ENCODE results near the gene DCTN4.

DNA sequence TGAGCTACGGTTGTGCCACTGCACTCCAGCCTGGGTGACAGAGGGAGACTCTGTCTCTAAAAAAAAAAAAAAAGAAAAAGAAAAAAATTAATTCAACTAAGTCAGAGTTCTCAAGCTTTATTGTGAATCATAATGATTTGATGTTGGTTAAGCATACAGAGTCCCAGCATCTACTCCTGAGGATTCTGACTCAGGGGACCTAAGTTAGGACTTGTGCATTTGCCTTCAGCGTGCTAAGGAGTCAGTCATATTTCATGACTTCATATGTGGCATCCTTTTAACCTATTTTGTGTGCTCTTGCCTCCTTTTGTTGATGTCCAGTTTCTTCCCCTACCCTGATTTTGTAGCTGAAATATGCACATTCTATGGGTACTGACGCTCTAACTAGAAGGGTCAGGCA is 94.9 kb downstream of the DCTN4 start:
- TF ChIP-seq CTCF (IDR thresholded peaks at IDR 0.05; ENCODE audit: borderline replicate concordance, extremely low read depth, low read length, poor library complexity, severe bottlenecking) (no peak), EZH2 (IDR thresholded peaks at IDR 0.05; ENCODE audit: borderline replicate concordance, low read depth, low read length, severe bottlenecking) (no peak)

Measured in DND-41 (cell line).